HepG2 (cell line): ENCODE measurements around the gene ZFHX3.

Experiments used
- HNRNPUL1 ChIP-seq: fragments of 200-400 bp; formaldehyde crosslinking; IDR thresholded peaks from 2 replicates; pipeline ENCODE4 v1.6.1; 2017; ENCODE audit warnings: low read depth, mild to moderate bottlenecking, low read length, moderate library complexity
- MAF1 ChIP-seq: sonication (generic); formaldehyde crosslinking; IDR thresholded peaks from 2 replicates; pipeline ENCODE4 v1.5.0; 2020; ENCODE audit warnings: missing genetic modification reagents, borderline replicate concordance
- MEF2D ChIP-seq: sonication (generic); formaldehyde crosslinking; IDR thresholded peaks from 2 replicates; pipeline ENCODE4 v1.5.1; 2020; ENCODE audit warnings: mild to moderate bottlenecking, missing genetic modification reagents
- MYPOP ChIP-seq: sonication (generic); formaldehyde crosslinking; IDR thresholded peaks from 2 replicates; pipeline ENCODE4 v1.8.1; 2023; ENCODE audit warnings: mild to moderate bottlenecking, moderate library complexity, missing genetic modification reagents
- POLR2A ChIP-seq, 2 experiments: IDR thresholded peaks; 2 replicates each; pipeline ENCODE4 v1.6.1; 2011; ENCODE audit warnings: low read depth in 2 of 2, low read length in 2 of 2, mild to moderate bottlenecking in 1 of 2, moderate library complexity in 1 of 2; ENCODE audit not compliant: insufficient read depth in 1 of 2
- POLR2AphosphoS2 ChIP-seq: IDR thresholded peaks from 2 replicates; pipeline ENCODE4 v1.6.1; 2011; ENCODE audit warnings: low read depth, low read length, improper control_type of control experiment
- ZNF121 ChIP-seq: sonication (generic); formaldehyde crosslinking; IDR thresholded peaks from 2 replicates; pipeline ENCODE4 v1.5.0; 2020; ENCODE audit warnings: mild to moderate bottlenecking, missing genetic modification reagents
- ZNF432 ChIP-seq: sonication (generic); formaldehyde crosslinking; IDR thresholded peaks from 2 replicates; pipeline ENCODE4 v1.5.0; 2020; ENCODE audit warnings: missing genetic modification reagents, mild to moderate bottlenecking, borderline replicate concordance
- ZNF674 ChIP-seq: sonication (generic); formaldehyde crosslinking; IDR thresholded peaks from 2 replicates; pipeline ENCODE4 v1.5.0; 2020; ENCODE audit warnings: low read depth, mild to moderate bottlenecking, missing genetic modification reagents
- ZSCAN9 ChIP-seq: IDR thresholded peaks from 2 replicates; pipeline ENCODE4 v1.6.1; 2016; ENCODE audit warnings: borderline replicate concordance
- TF ChIP-seq, protein P1 (sequence below): sonication (generic); formaldehyde crosslinking; IDR thresholded peaks from 2 replicates; pipeline ENCODE4 v1.5.0; 2020; ENCODE audit warnings: mild to moderate bottlenecking, missing genetic modification reagents, moderate library complexity

GRCh38 chr16:72824027-72824426 lies 223.9 kb downstream of the ZFHX3 start:
- TF ChIP-seq MAF1 (CRISPR knock-in tag): no peak
- no peak for TF ChIP-seq ZNF432
- no peak for TF ChIP-seq ZSCAN9 (CRISPR knock-in tag)
- no peak for TF ChIP-seq POLR2AphosphoS2
- no peak for TF ChIP-seq POLR2A (IDR thresholded peaks at IDR 0.05; ENCODE audit: insufficient read depth in 1 of 2, low read depth in 2 of 2, low read length in 2 of 2)
- TF ChIP-seq ZNF121 (CRISPR knock-in tag): no peak
- TF ChIP-seq, protein P1, sequence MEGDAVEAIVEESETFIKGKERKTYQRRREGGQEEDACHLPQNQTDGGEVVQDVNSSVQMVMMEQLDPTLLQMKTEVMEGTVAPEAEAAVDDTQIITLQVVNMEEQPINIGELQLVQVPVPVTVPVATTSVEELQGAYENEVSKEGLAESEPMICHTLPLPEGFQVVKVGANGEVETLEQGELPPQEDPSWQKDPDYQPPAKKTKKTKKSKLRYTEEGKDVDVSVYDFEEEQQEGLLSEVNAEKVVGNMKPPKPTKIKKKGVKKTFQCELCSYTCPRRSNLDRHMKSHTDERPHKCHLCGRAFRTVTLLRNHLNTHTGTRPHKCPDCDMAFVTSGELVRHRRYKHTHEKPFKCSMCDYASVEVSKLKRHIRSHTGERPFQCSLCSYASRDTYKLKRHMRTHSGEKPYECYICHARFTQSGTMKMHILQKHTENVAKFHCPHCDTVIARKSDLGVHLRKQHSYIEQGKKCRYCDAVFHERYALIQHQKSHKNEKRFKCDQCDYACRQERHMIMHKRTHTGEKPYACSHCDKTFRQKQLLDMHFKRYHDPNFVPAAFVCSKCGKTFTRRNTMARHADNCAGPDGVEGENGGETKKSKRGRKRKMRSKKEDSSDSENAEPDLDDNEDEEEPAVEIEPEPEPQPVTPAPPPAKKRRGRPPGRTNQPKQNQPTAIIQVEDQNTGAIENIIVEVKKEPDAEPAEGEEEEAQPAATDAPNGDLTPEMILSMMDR: no peak
- no peak for TF ChIP-seq MEF2D (CRISPR knock-in tag)
- TF ChIP-seq MYPOP: no peak
- TF ChIP-seq HNRNPUL1: no peak
- no peak for TF ChIP-seq ZNF674 (CRISPR knock-in tag)
